Measurements from ENCODE around the gene GLUL.

Gene GLUL

DNA sequence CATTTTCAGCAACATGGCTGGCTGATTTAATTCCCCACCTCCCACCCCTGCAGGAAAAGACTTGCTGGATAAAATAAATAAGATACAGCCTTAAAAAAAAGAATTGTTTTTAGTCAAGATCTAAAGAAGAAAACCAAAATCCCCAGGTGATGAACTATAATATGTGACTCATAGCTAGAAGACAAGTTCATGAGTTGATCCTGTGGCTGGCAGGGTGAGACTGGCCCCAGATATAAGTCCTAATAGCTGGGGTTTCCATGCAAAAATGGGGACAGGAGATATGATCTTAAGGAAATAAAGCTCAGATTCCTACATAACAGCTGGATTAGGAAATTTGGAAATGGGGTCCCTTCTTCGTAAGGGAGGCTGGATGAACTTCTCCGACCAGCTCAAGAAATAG lies 36.5 kb upstream of the GLUL start:
- Histone ChIP-seq H3K27ac (ENCODE audit: low read depth, low read length) (no peak overlapping the region), H3K4me2 (ENCODE audit: low read length) (no peak overlapping the region), H2AK5ac (ENCODE audit: low read length) (no peak overlapping the region), H3K79me2 (ENCODE audit: control insufficient read depth, insufficient read depth, low read length) (no peaks in the 10 kb centered on the region), H3K27me3 (ENCODE audit: insufficient read depth, low read length, poor library complexity) (no peaks in the 10 kb centered on the region), H3K23ac (ENCODE audit: low read length) (no peak overlapping the region), H3K79me1 (ENCODE audit: low read length) (no peaks in the 10 kb centered on the region), H3K9ac (ENCODE audit: low read length) (no peak overlapping the region), H3K4me1 (ENCODE audit: control insufficient read depth, low read depth, low read length) (peaks cover 2% of the 10 kb centered on the region), H3K4me3 (ENCODE audit: low read length) (no peak overlapping the region), H4K8ac (ENCODE audit: low read depth, low read length) (no peak overlapping the region), H3K36me3 (ENCODE audit: control insufficient read depth, insufficient read depth, low read length) (no peaks in the 10 kb centered on the region), H2BK120ac (ENCODE audit: low read depth, low read length) (no peak overlapping the region), H2BK15ac (replicated peaks; ENCODE audit: low read depth) (no peak overlapping the region), H4K5ac (ENCODE audit: low read length) (no peak overlapping the region), H3K4ac (ENCODE audit: low read depth, low read length) (no peak overlapping the region), H3K56ac (ENCODE audit: low read length) (no peak overlapping the region), H2BK5ac (ENCODE audit: low read length) (no peak overlapping the region), H3K18ac (ENCODE audit: low read length) (no peak overlapping the region)
- no peak for DNase-seq
- no CpG with 5 or more reads among the region's 2 CpGs for WGBS (ENCODE audit: extremely low coverage, insufficient coverage, low lambda C conversion rate)

DNA sequence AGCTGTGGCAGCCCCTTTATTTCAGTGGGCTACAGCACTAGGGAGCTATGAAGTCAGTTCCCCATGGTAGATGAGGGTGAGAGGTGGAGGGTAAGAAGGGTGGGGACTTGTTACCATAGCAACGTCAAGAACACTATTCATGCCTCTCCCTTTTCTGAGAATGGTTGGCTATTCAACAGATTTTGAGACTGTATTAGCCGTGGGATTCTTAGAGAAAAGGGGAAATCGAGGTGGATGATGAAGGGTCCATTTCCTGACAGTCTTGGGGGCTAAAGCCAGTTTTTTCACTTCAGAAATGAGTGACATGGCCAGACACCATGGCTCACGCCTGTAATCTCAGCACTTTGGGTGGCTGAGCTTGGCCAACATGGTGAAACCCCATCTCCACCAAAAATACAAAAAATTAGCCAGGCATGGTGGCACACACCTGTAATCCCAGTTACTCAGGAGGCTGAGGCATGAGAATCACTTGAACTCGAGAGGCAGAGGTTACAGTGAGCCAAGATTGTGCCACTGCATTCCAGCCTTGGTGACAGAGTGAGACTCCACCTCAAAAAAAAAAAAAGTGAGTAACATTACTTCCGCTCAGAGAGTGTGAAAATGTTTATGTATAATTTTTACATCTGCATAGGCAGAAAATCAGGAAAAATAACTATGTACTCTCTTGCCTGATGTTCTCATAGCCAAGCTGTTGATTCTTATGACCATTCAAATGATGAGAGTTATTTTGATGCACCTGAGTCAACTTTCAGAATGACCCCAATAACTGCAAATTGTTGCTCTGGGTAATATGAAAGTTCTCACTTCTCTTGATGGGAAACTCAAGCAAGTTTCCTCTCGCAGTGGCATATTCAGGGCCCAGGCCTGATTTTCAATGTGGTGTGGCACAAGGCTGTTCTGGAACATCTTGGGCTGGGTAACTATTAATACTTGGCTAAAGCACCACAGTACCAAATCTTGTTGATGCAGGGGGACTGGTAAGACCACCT lies 35.1 kb upstream of the GLUL start:
- DNase-seq: no peak
- no peak overlapping the region for H3K56ac ChIP-seq (ENCODE audit: low read length)
- H3K23ac ChIP-seq (ENCODE audit: low read length): no peak overlapping the region
- no peak overlapping the region for H3K27ac ChIP-seq (ENCODE audit: low read depth, low read length)
- H3K4me1 ChIP-seq (ENCODE audit: control insufficient read depth, low read depth, low read length): peaks cover 2% of the 10 kb centered on the region
- no peak overlapping the region for H3K4ac ChIP-seq (ENCODE audit: low read depth, low read length)
- no peak overlapping the region for H2AK5ac ChIP-seq (ENCODE audit: low read length)
- H3K79me1 ChIP-seq (ENCODE audit: low read length): no peaks in the 10 kb centered on the region
- H3K36me3 ChIP-seq (ENCODE audit: control insufficient read depth, insufficient read depth, low read length): no peaks in the 10 kb centered on the region
- H3K9ac ChIP-seq (ENCODE audit: low read length): no peak overlapping the region
- no peaks in the 10 kb centered on the region for H3K79me2 ChIP-seq (ENCODE audit: control insufficient read depth, insufficient read depth, low read length)
- no peak overlapping the region for H2BK5ac ChIP-seq (ENCODE audit: low read length)
- H3K4me3 ChIP-seq (ENCODE audit: low read length): no peak overlapping the region
- H4K5ac ChIP-seq (ENCODE audit: low read length): no peak overlapping the region
- no peak overlapping the region for H4K8ac ChIP-seq (ENCODE audit: low read depth, low read length)
- H3K4me2 ChIP-seq (ENCODE audit: low read length): no peak overlapping the region
- H2BK15ac ChIP-seq (replicated peaks; ENCODE audit: low read depth): no peak overlapping the region
- no CpG with 5 or more reads among the region's 7 CpGs for WGBS (ENCODE audit: extremely low coverage, insufficient coverage, low lambda C conversion rate)
- H3K27me3 ChIP-seq (ENCODE audit: insufficient read depth, low read length, poor library complexity): no peaks in the 10 kb centered on the region
- H3K18ac ChIP-seq (ENCODE audit: low read length): no peak overlapping the region
- H2BK120ac ChIP-seq (ENCODE audit: low read depth, low read length): no peak overlapping the region

DNA sequence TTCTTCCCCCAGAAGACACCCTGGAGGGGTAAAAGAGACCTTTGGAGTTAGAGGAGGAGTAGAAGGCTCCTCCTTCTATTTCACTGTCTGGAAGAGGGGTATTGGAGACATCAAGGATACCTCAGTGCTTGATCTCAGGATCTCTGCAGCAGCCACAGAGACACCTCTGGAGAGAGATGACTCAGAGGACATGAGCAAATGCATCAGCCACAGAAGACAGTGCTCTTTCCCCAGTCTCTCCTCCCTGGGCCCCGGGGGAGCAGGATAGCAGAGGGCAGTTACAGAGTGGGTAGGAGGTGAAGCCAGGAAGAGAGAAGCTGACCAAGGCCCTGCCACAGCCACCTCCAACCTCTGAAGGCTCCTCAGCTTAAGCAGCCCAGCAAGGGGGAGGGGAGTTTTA lies 24.2 kb upstream of the GLUL start:
- Histone ChIP-seq H3K9ac (ENCODE audit: low read length) (no peak overlapping the region), H2BK120ac (ENCODE audit: low read depth, low read length) (no peak overlapping the region), H4K5ac (ENCODE audit: low read length) (no peak overlapping the region), H3K27ac (ENCODE audit: low read depth, low read length) (no peak overlapping the region), H3K18ac (ENCODE audit: low read length) (no peak overlapping the region), H3K27me3 (ENCODE audit: insufficient read depth, low read length, poor library complexity) (no peaks in the 10 kb centered on the region), H2BK5ac (ENCODE audit: low read length) (no peak overlapping the region), H3K4ac (ENCODE audit: low read depth, low read length) (no peak overlapping the region), H3K56ac (ENCODE audit: low read length) (no peak overlapping the region), H2AK5ac (ENCODE audit: low read length) (no peak overlapping the region), H3K36me3 (ENCODE audit: control insufficient read depth, insufficient read depth, low read length) (no peaks in the 10 kb centered on the region), H3K79me1 (ENCODE audit: low read length) (no peaks in the 10 kb centered on the region), H2BK15ac (replicated peaks; ENCODE audit: low read depth) (no peak overlapping the region), H3K23ac (ENCODE audit: low read length) (no peak overlapping the region), H3K4me3 (ENCODE audit: low read length) (no peak overlapping the region), H4K8ac (ENCODE audit: low read depth, low read length) (no peak overlapping the region), H3K4me2 (ENCODE audit: low read length) (no peak overlapping the region), H3K79me2 (ENCODE audit: control insufficient read depth, insufficient read depth, low read length) (no peaks in the 10 kb centered on the region), H3K4me1 (ENCODE audit: control insufficient read depth, low read depth, low read length) (no peaks in the 10 kb centered on the region)
- no peak for DNase-seq
- WGBS (ENCODE audit: extremely low coverage, insufficient coverage, low lambda C conversion rate): no CpG with 5 or more reads among the region's 1 CpG

DNA sequence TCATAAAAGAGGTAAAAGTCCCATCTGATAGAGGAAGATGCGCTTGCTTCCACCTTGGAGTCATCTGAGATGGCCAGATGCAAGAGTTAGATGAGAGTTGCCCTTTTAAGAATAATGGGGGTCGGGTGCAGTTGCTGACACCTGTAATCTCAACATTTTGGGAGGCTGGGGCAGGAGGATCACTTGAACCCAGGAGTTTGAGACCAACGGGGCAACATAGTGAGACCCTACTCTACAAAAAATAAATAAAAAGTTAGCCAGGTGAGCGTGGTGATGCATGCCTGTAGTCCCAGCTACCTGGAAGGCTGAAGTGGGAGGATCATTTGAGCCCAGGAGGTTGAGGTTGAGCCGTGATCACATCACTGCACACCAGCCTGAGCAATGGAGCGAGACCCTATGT lies 22.4 kb upstream of the GLUL start:
- H2BK15ac ChIP-seq (replicated peaks; ENCODE audit: low read depth): no peak overlapping the region
- H3K56ac ChIP-seq (ENCODE audit: low read length): no peak overlapping the region
- H3K36me3 ChIP-seq (ENCODE audit: control insufficient read depth, insufficient read depth, low read length): no peaks in the 10 kb centered on the region
- no peak overlapping the region for H3K18ac ChIP-seq (ENCODE audit: low read length)
- H4K5ac ChIP-seq (ENCODE audit: low read length): no peak overlapping the region
- no peak overlapping the region for H4K8ac ChIP-seq (ENCODE audit: low read depth, low read length)
- DNase-seq: no peak
- H2AK5ac ChIP-seq (ENCODE audit: low read length): no peak overlapping the region
- H3K4me1 ChIP-seq (ENCODE audit: control insufficient read depth, low read depth, low read length): no peaks in the 10 kb centered on the region
- no CpG with 5 or more reads among the region's 6 CpGs for WGBS (ENCODE audit: extremely low coverage, insufficient coverage, low lambda C conversion rate)
- H3K4me2 ChIP-seq (ENCODE audit: low read length): no peak overlapping the region
- no peaks in the 10 kb centered on the region for H3K79me1 ChIP-seq (ENCODE audit: low read length)
- no peak overlapping the region for H2BK5ac ChIP-seq (ENCODE audit: low read length)
- H2BK120ac ChIP-seq (ENCODE audit: low read depth, low read length): no peak overlapping the region
- no peak overlapping the region for H3K4ac ChIP-seq (ENCODE audit: low read depth, low read length)
- H3K23ac ChIP-seq (ENCODE audit: low read length): no peak overlapping the region
- H3K4me3 ChIP-seq (ENCODE audit: low read length): no peak overlapping the region
- H3K9ac ChIP-seq (ENCODE audit: low read length): no peak overlapping the region
- H3K79me2 ChIP-seq (ENCODE audit: control insufficient read depth, insufficient read depth, low read length): no peaks in the 10 kb centered on the region
- H3K27me3 ChIP-seq (ENCODE audit: insufficient read depth, low read length, poor library complexity): no peaks in the 10 kb centered on the region
- H3K27ac ChIP-seq (ENCODE audit: low read depth, low read length): no peak overlapping the region

DNA sequence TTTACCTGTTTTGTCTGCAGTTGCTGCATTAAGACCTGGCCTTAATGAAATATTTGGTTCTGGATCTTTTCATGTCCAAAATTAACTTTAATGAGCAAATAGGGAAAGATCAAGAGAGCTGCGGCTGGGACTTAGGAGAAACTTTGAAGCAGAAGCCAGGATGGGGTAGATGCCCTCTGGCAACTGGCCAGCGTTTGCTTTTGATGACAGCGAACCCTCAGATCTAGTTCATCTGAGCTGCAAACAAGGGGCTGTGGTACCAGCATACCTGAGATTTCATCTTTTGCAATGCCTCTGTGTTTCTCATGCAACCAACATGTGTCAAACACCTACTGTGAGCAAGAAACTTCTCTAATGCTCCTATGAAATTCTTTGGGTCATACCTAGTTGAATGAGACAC lies 21.9 kb upstream of the GLUL start:
- H3K79me2 ChIP-seq (ENCODE audit: control insufficient read depth, insufficient read depth, low read length): no peaks in the 10 kb centered on the region
- H3K36me3 ChIP-seq (ENCODE audit: control insufficient read depth, insufficient read depth, low read length): no peaks in the 10 kb centered on the region
- H2BK5ac ChIP-seq (ENCODE audit: low read length): no peak overlapping the region
- no peak overlapping the region for H3K18ac ChIP-seq (ENCODE audit: low read length)
- H3K56ac ChIP-seq (ENCODE audit: low read length): no peak overlapping the region
- no peak overlapping the region for H4K8ac ChIP-seq (ENCODE audit: low read depth, low read length)
- H2BK120ac ChIP-seq (ENCODE audit: low read depth, low read length): no peak overlapping the region
- no peak overlapping the region for H3K9ac ChIP-seq (ENCODE audit: low read length)
- DNase-seq: no peak
- H2AK5ac ChIP-seq (ENCODE audit: low read length): no peak overlapping the region
- no peak overlapping the region for H2BK15ac ChIP-seq (replicated peaks; ENCODE audit: low read depth)
- H3K4me1 ChIP-seq (ENCODE audit: control insufficient read depth, low read depth, low read length): no peaks in the 10 kb centered on the region
- H3K4ac ChIP-seq (ENCODE audit: low read depth, low read length): no peak overlapping the region
- H3K4me2 ChIP-seq (ENCODE audit: low read length): no peak overlapping the region
- no peak overlapping the region for H3K27ac ChIP-seq (ENCODE audit: low read depth, low read length)
- no CpG with 5 or more reads among the region's 3 CpGs for WGBS (ENCODE audit: extremely low coverage, insufficient coverage, low lambda C conversion rate)
- H3K4me3 ChIP-seq (ENCODE audit: low read length): no peak overlapping the region
- H4K5ac ChIP-seq (ENCODE audit: low read length): no peak overlapping the region
- H3K27me3 ChIP-seq (ENCODE audit: insufficient read depth, low read length, poor library complexity): no peaks in the 10 kb centered on the region
- H3K79me1 ChIP-seq (ENCODE audit: low read length): no peaks in the 10 kb centered on the region
- H3K23ac ChIP-seq (ENCODE audit: low read length): no peak overlapping the region
